Measurements from ENCODE around the gene DISP2. TPM values are rescaled to one million over a fixed set of nuclear protein-coding genes. Genes with fewer than 3 reads are reported as not detected.

Gene DISP2
- total RNA-seq, 1 experiment from 2014 or later = 1.3 TPM

GRCh38 chr15:40320409-40320808 lies 37.6 kb upstream of the DISP2 start:
- no peak overlapping the region for H4K91ac ChIP-seq (ENCODE audit: insufficient read length, low read depth, low read length)
- no peak for DNase-seq
- no peak overlapping the region for H2AFZ ChIP-seq (ENCODE audit: low read length)
- no CpG with 5 or more reads among the region's 1 CpG for WGBS (ENCODE audit: extremely low coverage, insufficient read length, low lambda C conversion rate)
- Mint-ChIP-seq H3K9me3 (peaks cover 0 to 6% of the 10 kb centered on the region in 2 experiments; a peak in 1 of 5 replicates), H3K4me3 (no peak overlapping the region), H3K36me3 (ENCODE audit: insufficient read depth in 1 of 3, low read depth in 3 of 3) (peaks cover 0 to 5% (median 0%) of the 10 kb centered on the region in 3 experiments; a peak in 2 of 7 replicates), H3K27me3 (ENCODE audit: low read depth) (peaks cover 43% of the 10 kb centered on the region), H3K4me1 (peaks cover 25 to 28% of the 10 kb centered on the region in 2 experiments), H3K27ac (no peak overlapping the region)
- H3K4me2 ChIP-seq (ENCODE audit: insufficient read depth, insufficient read length, low read length) = no peak overlapping the region
- H2BK120ac ChIP-seq (ENCODE audit: low read depth, low read length, poor library complexity, severe bottlenecking) = no peak overlapping the region
- H4K5ac ChIP-seq (ENCODE audit: insufficient read length, low read depth, low read length) = no peak overlapping the region
- no peak overlapping the region for H3T11ph ChIP-seq (ENCODE audit: low read length)
- no peak overlapping the region for H3K56ac ChIP-seq (ENCODE audit: insufficient read length, low read depth, low read length)
- TF ChIP-seq, protein P1, sequence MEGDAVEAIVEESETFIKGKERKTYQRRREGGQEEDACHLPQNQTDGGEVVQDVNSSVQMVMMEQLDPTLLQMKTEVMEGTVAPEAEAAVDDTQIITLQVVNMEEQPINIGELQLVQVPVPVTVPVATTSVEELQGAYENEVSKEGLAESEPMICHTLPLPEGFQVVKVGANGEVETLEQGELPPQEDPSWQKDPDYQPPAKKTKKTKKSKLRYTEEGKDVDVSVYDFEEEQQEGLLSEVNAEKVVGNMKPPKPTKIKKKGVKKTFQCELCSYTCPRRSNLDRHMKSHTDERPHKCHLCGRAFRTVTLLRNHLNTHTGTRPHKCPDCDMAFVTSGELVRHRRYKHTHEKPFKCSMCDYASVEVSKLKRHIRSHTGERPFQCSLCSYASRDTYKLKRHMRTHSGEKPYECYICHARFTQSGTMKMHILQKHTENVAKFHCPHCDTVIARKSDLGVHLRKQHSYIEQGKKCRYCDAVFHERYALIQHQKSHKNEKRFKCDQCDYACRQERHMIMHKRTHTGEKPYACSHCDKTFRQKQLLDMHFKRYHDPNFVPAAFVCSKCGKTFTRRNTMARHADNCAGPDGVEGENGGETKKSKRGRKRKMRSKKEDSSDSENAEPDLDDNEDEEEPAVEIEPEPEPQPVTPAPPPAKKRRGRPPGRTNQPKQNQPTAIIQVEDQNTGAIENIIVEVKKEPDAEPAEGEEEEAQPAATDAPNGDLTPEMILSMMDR (conservative IDR thresholded peaks at IDR 0.05) = no peak
- H3K14ac ChIP-seq (ENCODE audit: insufficient read depth, low read length) = no peak overlapping the region
- no peak overlapping the region for H3K4ac ChIP-seq (ENCODE audit: low read depth, low read length)
- H2BK12ac ChIP-seq (ENCODE audit: insufficient read length, low read depth, low read length) = no peak overlapping the region
- H3K27me3 ChIP-seq (ENCODE audit: insufficient read depth, low read length) = no peaks in the 10 kb centered on the region; the same call in 1 of the 2 replicates
- H3K18ac ChIP-seq (ENCODE audit: insufficient read length, low read depth, low read length) = no peak overlapping the region
- H4K8ac ChIP-seq (replicated peaks; ENCODE audit: insufficient read length, low read depth, low read length) = no peak overlapping the region
- no peaks in the 10 kb centered on the region for H3K79me1 ChIP-seq (ENCODE audit: insufficient read depth, low read depth, low read length, poor library complexity, severe bottlenecking)
- no peak overlapping the region for H3K27ac ChIP-seq (ENCODE audit: insufficient read length, low read depth, low read length)
- H3K9ac ChIP-seq (ENCODE audit: extremely low read depth, insufficient read length, low read length) = no peak overlapping the region
- peaks cover 10% of the 10 kb centered on the region for H3K23me2 ChIP-seq (ENCODE audit: insufficient read length, low read depth, low read length, poor library complexity, severe bottlenecking)
- no peaks in the 10 kb centered on the region for H3K9me3 ChIP-seq (ENCODE audit: control insufficient read depth, low read depth, low read length)
- H2BK5ac ChIP-seq (ENCODE audit: insufficient read length, low read length) = no peak overlapping the region
- 0 out of 2 replicates have a peak, but pooled peaks cover 4% of the 10 kb centered on the region for H3K4me1 ChIP-seq (ENCODE audit: insufficient read depth, low read length)
- no peak overlapping the region for H2AK5ac ChIP-seq (ENCODE audit: insufficient read length, low read length)
- no peaks in the 10 kb centered on the region for H4K20me1 ChIP-seq (ENCODE audit: control insufficient read depth, insufficient read depth, insufficient read length)
- no peak overlapping the region for H2BK20ac ChIP-seq (ENCODE audit: low read depth, low read length, poor library complexity, severe bottlenecking)
- H2BK15ac ChIP-seq (ENCODE audit: low read depth, low read length) = no peak overlapping the region
- H3K23ac ChIP-seq (ENCODE audit: insufficient read length, low read depth, low read length) = no peak overlapping the region
- no peaks in the 10 kb centered on the region for H3K79me2 ChIP-seq (ENCODE audit: insufficient read depth, low read length)
